Karpas-422 (cell line): ENCODE measurements around the gene SF3A1. TPM values are rescaled to one million over a fixed set of nuclear protein-coding genes. Genes with fewer than 3 reads are reported as not detected.
A peak's percentile ranks its signal among the peaks of the same experiment; 100 is the strongest.

Experiments
- DNase-seq: peaks from one replicate; pipeline ENCODE4 v3.0.0-alpha.2; 2015
- H2AFZ ChIP-seq: fragments of 200-600 bp; sonication (generic); 2 replicates; pipeline ENCODE4 v1.6.1; 2014; ENCODE audit warnings: antibody characterized with exemption, low read length, mixed read lengths
- H3K27ac ChIP-seq: fragments of 200-600 bp; sonication (generic); 2 replicates; pipeline ENCODE4 v1.5.1; 2014; ENCODE audit warnings: mild to moderate bottlenecking, low read length, moderate library complexity
- H3K27me3 ChIP-seq: fragments of 200-600 bp; sonication (generic); 2 replicates; pipeline ENCODE4 v1.6.1; 2014; ENCODE audit warnings: low read length, mixed read lengths
- H3K36me3 ChIP-seq: fragments of 200-600 bp; sonication (generic); 2 replicates; pipeline ENCODE4 v1.6.1; 2014; ENCODE audit warnings: low read length, mixed read lengths; ENCODE audit not compliant: insufficient read depth
- H3K4me1 ChIP-seq: fragments of 200-600 bp; sonication (generic); 2 replicates; pipeline ENCODE4 v1.6.1; 2014; ENCODE audit warnings: mild to moderate bottlenecking, low read length, mixed read lengths
- H3K4me2 ChIP-seq: fragments of 200-600 bp; sonication (generic); 2 replicates; pipeline ENCODE4 v1.6.1; 2014; ENCODE audit warnings: low read length, low read depth, mild to moderate bottlenecking; ENCODE audit not compliant: poor library complexity, severe bottlenecking
- H3K4me3 ChIP-seq: fragments of 200-600 bp; sonication (generic); 2 replicates; pipeline ENCODE4 v1.5.1; 2014; ENCODE audit warnings: mild to moderate bottlenecking, antibody characterized with exemption, low read length, mixed read lengths
- H3K79me2 ChIP-seq: fragments of 200-600 bp; sonication (generic); 2 replicates; pipeline ENCODE4 v1.6.1; 2014; ENCODE audit warnings: mild to moderate bottlenecking, low read length, mixed read lengths
- H3K9ac ChIP-seq: fragments of 200-600 bp; sonication (generic); 2 replicates; pipeline ENCODE4 v1.6.0; 2014; ENCODE audit warnings: low read length
- H3K9me2 ChIP-seq: fragments of 200-600 bp; sonication (generic), shearing (Covaris generic); replicated peaks from 2 replicates; pipeline ENCODE4 v1.6.0; 2014; ENCODE audit warnings: mild to moderate bottlenecking, low read length, moderate library complexity; ENCODE audit not compliant: insufficient read depth
- H3K9me3 ChIP-seq: fragments of 300-700, 200-600 bp; sonication (generic); 2 replicates; pipeline ENCODE4 v1.6.1; 2014; ENCODE audit warnings: low read length, mixed read lengths
- H4K20me1 ChIP-seq: fragments of 200-600 bp; sonication (generic); 2 replicates; pipeline ENCODE4 v1.6.1; 2014; ENCODE audit warnings: mild to moderate bottlenecking, antibody characterized with exemption, low read length, low read depth; ENCODE audit not compliant: insufficient read depth
- total RNA-seq: library from RNA; depleted of rRNA; stranded (reverse); fragments of >200 nt; shearing (Covaris generic); gene quantifications from 2 replicates; pipeline ENCODE4 v1.2.3, GENCODE V29; 2014; ENCODE audit warnings: low replicate concordance

The SF3A1 gene
- total RNA-seq, 1 experiment from 2014 or later, result 111 TPM

DNA sequence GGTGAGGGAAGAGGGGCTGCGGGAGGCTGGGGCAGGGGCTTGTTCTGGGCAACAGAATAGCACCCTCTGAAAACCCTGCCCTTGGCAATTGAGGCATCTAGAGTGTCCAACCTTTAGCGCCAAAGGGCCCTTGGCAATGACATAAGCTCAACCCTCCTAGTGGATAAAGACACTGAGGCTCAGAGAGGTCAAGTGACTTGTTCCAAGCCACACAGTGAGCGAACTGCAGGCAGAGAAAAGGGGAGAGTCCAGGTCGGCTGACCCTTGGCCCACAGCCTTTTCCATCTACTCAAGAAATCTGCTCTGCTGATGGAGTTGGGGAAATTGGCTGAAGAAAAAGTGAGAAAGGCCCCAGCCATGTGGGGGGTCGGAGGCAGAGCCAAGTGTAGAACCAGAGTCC is 43.0 kb upstream of the SF3A1 start:
- Histone ChIP-seq H4K20me1 (no peaks in the 10 kb centered on the region), H3K4me2 (no peak overlapping the region), H3K79me2 (peaks cover 24% of the 10 kb centered on the region), H3K27me3 (no peaks in the 10 kb centered on the region), H3K36me3 (0 out of 2 replicates have a peak, but pooled peaks cover 4% of the 10 kb centered on the region), H3K9me2 (no peaks in the 10 kb centered on the region), H3K9ac (no peak overlapping the region), H2AFZ (no peak overlapping the region), H3K4me3 (no peak overlapping the region), H3K4me1 (peaks cover 14% of the 10 kb centered on the region), H3K9me3 (no peaks in the 10 kb centered on the region), H3K27ac (no peak overlapping the region)
- no peak for DNase-seq

DNA sequence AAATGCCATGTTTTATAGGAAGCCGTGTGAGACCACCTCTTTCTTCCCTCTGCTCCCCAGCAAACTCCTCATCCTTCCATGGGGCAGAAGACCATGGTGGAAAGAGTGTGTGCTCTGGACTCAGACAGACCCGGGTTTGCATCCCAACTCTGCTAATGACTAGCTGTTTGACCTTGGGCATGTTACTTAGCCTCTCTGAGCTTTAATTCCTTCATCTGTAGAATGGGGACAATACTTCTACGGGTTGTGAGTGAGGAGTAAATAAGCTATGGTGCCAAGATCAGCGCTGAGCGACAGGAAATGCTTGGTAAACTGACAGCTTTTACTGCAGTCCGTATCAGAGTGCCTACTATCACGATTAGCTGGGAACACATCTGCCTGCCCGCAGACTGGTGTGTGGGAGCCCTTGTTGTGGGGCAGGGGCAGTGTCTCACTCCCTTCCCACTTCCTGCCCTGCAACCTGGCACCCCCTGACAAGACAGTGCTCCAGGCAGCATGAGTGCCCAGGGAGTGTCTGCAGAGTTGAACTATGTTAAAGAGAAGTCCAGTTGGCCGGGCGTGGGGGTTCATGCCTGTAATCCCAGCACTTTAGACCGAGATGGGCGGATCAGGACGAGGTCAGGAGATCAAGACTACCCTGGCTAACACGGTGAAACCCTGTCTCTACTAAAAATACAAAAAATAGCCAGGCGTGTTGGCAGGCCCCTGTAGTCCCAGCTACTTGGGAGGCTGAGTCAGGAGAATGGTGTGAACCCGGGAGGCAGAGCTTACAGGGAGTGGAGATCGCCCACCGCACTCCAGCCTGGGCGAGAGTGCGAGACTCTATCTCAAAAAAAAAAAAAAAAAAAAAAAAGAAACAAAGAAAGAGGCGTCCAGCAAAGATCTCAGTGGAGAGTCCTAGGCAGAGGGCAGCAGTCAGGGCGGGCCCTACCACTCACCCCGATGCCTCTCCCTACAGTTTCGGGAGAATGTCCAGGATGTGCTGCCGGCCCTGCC is 42.3 kb upstream of the SF3A1 start:
- H3K36me3 ChIP-seq, result 0 out of 2 replicates have a peak, but pooled peaks cover 4% of the 10 kb centered on the region
- no peaks in the 10 kb centered on the region for H4K20me1 ChIP-seq
- no peaks in the 10 kb centered on the region for H3K27me3 ChIP-seq
- no peaks in the 10 kb centered on the region for H3K9me3 ChIP-seq
- H3K79me2 ChIP-seq, result peaks cover 24% of the 10 kb centered on the region
- H3K27ac ChIP-seq, result no peak overlapping the region
- no peak for DNase-seq
- no peak overlapping the region for H3K4me2 ChIP-seq
- H3K9me2 ChIP-seq, result no peaks in the 10 kb centered on the region
- no peak overlapping the region for H3K9ac ChIP-seq
- peak overlapping the region; percentile 66; the same call in 1 of the 2 replicates for H3K4me3 ChIP-seq
- peaks cover 14% of the 10 kb centered on the region for H3K4me1 ChIP-seq
- no peak overlapping the region for H2AFZ ChIP-seq

DNA sequence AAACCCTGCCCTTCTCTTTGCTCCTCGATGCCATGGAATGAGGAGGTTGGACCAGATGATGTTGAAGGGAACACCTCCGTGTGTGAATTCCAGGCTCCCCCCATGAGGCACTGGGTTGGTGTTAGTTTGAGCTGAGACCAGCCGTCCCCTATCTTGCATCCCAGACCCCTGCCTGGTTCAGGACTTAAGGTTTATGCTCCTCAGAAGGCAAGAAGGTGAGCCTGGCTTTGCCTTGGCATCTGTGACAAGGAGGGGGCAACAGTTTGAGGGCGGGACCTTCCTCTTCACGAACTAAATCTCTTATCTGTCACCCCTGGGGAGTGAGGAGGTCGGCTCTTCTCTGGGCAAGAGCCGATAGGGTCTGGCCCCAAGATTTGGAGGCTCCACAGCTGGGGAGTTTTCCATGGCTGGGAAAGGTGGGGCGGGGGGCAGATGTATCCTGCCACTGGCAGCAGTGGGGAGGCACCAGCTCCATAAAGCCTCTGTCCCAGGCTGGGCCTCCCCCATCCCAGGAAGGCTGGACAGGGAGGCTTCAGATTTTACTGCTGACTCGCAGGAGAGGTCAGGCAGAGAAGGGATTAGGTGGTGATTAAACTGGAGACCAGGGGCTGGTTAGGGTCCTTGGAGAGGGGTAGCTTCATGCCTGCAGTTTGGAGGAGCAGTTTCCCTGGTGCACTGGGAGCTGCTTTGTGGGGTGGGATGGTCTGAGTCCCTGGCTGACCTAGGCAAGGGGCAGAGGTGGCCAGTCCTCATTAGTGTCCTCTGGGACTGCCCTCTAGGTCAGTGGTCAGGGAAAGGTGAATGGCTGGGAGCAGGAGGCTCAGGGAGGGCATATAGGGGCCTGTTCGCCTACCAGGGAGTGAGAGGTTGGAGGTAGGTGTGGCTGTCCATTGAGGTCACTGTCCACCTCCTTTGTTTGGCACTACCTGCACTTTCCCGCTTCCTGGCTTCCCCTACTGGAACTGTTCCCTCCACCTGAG is 41.3 kb upstream of the SF3A1 start:
- peak overlapping the region; percentile 56 for H3K27ac ChIP-seq

DNA sequence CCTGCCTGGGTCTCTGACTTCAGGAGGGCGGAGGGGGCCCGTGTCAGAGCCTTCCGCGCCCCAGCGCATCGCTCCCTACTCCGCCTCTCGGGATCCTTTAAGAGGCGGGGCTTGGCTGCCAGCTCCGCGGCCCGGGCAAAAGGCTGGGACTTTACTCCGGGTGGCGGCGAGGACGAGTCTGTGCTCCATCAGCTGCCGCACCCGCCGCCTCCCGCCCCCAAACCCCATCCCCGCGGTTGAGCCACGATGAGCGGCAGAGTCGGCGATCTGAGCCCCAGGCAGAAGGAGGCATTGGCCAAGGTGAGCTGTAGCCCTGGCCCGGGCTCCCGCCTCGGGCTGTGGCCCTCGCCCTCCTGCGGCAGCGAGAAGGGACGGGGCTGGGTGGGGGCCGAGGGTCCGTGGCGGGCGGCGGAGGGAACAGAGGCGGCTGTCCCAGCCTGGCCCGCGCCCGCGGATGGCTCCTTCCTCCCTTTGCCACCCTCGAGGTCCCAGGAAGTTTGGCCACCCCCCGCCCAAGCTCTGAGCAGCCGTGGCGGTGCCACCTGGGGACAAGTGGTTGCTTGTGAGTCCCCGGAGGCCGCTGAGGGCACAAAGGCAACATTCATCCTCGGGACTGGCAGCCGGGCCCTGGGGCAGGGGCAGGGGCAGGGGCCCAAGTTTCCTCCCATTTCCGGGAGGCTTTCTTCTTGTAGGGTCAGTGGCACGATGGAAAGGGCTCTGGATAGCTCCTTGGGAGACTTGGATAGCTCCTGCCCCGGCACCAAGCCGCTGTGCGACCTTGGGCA is 40.4 kb upstream of the SF3A1 start, which contains the start of gene SEC14L2:
TSS of gene SEC14L2 (plus strand) at position 148 of the 785 bp plus-strand sequence. CDS start at position 247, 99 bp downstream.
- Histone ChIP-seq H3K4me3 (peak within 1 kb of the TSS; percentile 66), H3K27me3 (no peaks in the 10 kb centered on the region), H3K4me1 (peaks cover 31% of the 10 kb centered on the region), H3K79me2 (peaks cover 24% of the 10 kb centered on the region), H3K9me2 (no peaks in the 10 kb centered on the region), H4K20me1 (no peaks in the 10 kb centered on the region), H3K4me2 (peak within 1 kb of the TSS; percentile 79), H3K36me3 (0 out of 2 replicates have a peak, but pooled peaks cover 4% of the 10 kb centered on the region), H3K9me3 (no peaks in the 10 kb centered on the region), H3K27ac (peak within 1 kb of the TSS; percentile 56), H2AFZ (no peak within 1 kb of the TSS), H3K9ac (peak within 1 kb of the TSS; percentile 73)
- DNase-seq, result peak; percentile 75

More for the DNA sequence above, 41.3 kb upstream of the SF3A1 start:
- peaks cover 24% of the 10 kb centered on the region for H3K79me2 ChIP-seq
- H3K4me2 ChIP-seq, result peak overlapping the region; percentile 79
- peaks cover 22% of the 10 kb centered on the region for H3K4me1 ChIP-seq
- no peaks in the 10 kb centered on the region for H3K27me3 ChIP-seq
- 0 out of 2 replicates have a peak, but pooled peaks cover 4% of the 10 kb centered on the region for H3K36me3 ChIP-seq
- H2AFZ ChIP-seq, result no peak overlapping the region
- H4K20me1 ChIP-seq, result no peaks in the 10 kb centered on the region
- H3K9me3 ChIP-seq, result no peaks in the 10 kb centered on the region
- peak overlapping the region; percentile 73 for H3K9ac ChIP-seq
- peak overlapping the region; percentile 66 for H3K4me3 ChIP-seq
- no peak for DNase-seq
- no peaks in the 10 kb centered on the region for H3K9me2 ChIP-seq

DNA sequence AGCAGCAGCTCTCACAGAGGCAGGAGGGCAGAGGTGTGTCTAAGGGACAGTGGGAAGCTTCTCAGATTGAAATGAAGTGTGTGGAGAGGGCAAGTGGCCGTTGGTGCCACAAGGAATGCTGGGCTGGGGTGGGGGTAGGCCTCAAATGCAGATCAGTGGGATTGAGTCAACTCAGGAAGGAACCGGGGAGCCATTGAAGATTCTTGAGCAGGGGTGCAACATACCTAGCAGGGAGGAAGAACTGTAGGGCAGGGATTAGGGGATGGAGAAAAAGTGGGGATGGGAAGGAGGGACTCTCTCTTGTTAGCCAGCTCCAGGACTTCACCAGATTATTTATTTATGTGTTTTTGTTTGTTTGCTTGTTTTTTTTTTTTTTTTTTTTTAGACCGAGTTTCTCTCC is 37.2 kb upstream of the SF3A1 start:
- no peaks in the 10 kb centered on the region for H3K36me3 ChIP-seq
- peaks cover 19% of the 10 kb centered on the region for H3K79me2 ChIP-seq
- H4K20me1 ChIP-seq, result no peaks in the 10 kb centered on the region
- H3K9me3 ChIP-seq, result no peaks in the 10 kb centered on the region
- H3K9ac ChIP-seq, result no peak overlapping the region
- no peaks in the 10 kb centered on the region for H3K27me3 ChIP-seq
- DNase-seq, result no peak
- peak overlapping the region; percentile 66; the same call in 1 of the 2 replicates for H2AFZ ChIP-seq
- no peak overlapping the region for H3K4me3 ChIP-seq
- peaks cover 53% of the 10 kb centered on the region for H3K4me1 ChIP-seq
- H3K9me2 ChIP-seq, result no peaks in the 10 kb centered on the region
- H3K4me2 ChIP-seq, result no peak overlapping the region
- H3K27ac ChIP-seq, result peak overlapping the region; percentile 90

DNA sequence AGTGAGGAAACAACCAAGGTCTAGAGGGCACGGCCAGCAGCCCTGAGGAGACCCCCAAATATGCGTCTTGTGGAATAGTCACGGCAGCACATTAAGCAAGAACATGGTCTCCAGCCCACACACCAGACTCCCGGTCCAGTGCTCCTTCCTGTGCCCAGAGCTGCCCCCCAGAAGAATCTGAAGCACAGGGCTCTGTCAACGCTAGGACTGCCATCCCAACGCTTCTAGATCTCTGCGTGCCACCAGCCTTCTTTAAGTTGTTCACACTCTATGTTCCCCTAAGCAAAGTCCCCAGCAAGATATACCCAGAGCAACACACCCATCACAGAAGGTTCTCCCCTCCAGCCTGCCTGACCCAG is 36.6 kb upstream of the SF3A1 start:
- H3K4me2 ChIP-seq, result peak overlapping the region; percentile 65
- no peaks in the 10 kb centered on the region for H3K9me3 ChIP-seq
- no peaks in the 10 kb centered on the region for H3K9me2 ChIP-seq
- DNase-seq, result no peak
- no peaks in the 10 kb centered on the region for H3K27me3 ChIP-seq
- peaks cover 49% of the 10 kb centered on the region for H3K4me1 ChIP-seq
- H2AFZ ChIP-seq, result peak overlapping the region; percentile 76; the same call in 1 of the 2 replicates
- H3K4me3 ChIP-seq, result peak overlapping the region; percentile 52
- H3K9ac ChIP-seq, result peak overlapping the region; percentile 72
- peak overlapping the region; percentile 90 for H3K27ac ChIP-seq
- no peaks in the 10 kb centered on the region for H4K20me1 ChIP-seq
- no peaks in the 10 kb centered on the region for H3K36me3 ChIP-seq
- peaks cover 13% of the 10 kb centered on the region for H3K79me2 ChIP-seq

DNA sequence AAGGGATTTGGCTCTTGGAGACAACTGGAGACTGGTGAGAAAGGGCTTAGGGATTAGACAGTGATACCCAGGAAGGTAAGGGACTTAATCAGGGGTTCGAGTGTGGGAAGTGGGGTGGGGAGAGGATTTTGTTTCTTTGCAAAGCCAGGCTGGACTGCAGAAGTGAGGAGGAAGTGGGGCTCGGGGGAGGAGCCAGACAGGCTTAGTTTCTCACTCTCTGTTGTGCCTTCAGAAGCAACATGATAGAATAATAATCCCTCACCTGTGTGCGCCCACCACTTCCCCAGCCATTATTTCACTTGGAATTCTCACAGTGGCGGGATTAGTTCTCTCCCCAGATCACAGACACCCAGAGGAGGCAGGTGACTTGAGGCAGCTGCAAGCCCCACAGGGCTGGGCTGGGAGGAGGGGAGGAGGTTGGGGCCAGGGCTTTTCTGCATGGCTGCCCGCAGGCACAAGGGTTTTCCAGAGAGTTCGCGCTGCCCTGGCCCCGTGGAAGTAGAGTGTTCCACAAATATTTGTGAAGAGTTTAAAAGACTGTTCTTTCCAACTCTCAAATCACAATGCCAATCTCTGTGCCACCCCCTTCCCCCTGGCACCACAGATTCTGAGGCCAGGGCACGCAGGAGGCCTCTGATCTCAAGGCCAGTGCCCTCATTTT is 36.1 kb upstream of the SF3A1 start:
- Histone ChIP-seq H3K27me3 (no peaks in the 10 kb centered on the region), H3K36me3 (no peaks in the 10 kb centered on the region), H3K4me3 (peak overlapping the region; percentile 52), H3K9me3 (no peaks in the 10 kb centered on the region), H3K27ac (peak overlapping the region; percentile 90), H3K79me2 (peaks cover 8% of the 10 kb centered on the region), H3K4me2 (peak overlapping the region; percentile 65), H4K20me1 (no peaks in the 10 kb centered on the region), H3K9me2 (no peaks in the 10 kb centered on the region), H3K4me1 (peaks cover 44% of the 10 kb centered on the region), H3K9ac (peak overlapping the region; percentile 72), H2AFZ (peak overlapping the region; percentile 76; the same call in 1 of the 2 replicates)
- peak; percentile 83 for DNase-seq
